ENCODE results near the gene BHLHE40.
A peak's percentile ranks its signal among the peaks of the same experiment; 100 is the strongest.

The BHLHE40 gene

GRCh38 chr3:5019411-5020241 lies 40.4 kb downstream of the BHLHE40 start:
- H3K4me3 ChIP-seq (ENCODE audit: control insufficient read depth, low read depth, low read length) = no peak overlapping the region
- TF ChIP-seq, protein P1, sequence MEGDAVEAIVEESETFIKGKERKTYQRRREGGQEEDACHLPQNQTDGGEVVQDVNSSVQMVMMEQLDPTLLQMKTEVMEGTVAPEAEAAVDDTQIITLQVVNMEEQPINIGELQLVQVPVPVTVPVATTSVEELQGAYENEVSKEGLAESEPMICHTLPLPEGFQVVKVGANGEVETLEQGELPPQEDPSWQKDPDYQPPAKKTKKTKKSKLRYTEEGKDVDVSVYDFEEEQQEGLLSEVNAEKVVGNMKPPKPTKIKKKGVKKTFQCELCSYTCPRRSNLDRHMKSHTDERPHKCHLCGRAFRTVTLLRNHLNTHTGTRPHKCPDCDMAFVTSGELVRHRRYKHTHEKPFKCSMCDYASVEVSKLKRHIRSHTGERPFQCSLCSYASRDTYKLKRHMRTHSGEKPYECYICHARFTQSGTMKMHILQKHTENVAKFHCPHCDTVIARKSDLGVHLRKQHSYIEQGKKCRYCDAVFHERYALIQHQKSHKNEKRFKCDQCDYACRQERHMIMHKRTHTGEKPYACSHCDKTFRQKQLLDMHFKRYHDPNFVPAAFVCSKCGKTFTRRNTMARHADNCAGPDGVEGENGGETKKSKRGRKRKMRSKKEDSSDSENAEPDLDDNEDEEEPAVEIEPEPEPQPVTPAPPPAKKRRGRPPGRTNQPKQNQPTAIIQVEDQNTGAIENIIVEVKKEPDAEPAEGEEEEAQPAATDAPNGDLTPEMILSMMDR (conservative IDR thresholded peaks at IDR 0.05; ENCODE audit: control insufficient read depth, insufficient read depth, low read depth, low read length) = no peak
- peak; percentile 42 for DNase-seq (ENCODE audit: low read depth)

GRCh38 chr3:5020242-5020722 lies 41.0 kb downstream of the BHLHE40 start:
- no peak for DNase-seq (ENCODE audit: low read depth)
- no peak overlapping the region for H3K4me3 ChIP-seq (ENCODE audit: control insufficient read depth, low read depth, low read length)
- TF ChIP-seq, protein P1 (conservative IDR thresholded peaks at IDR 0.05; ENCODE audit: control insufficient read depth, insufficient read depth, low read depth, low read length) = no peak

DNA sequence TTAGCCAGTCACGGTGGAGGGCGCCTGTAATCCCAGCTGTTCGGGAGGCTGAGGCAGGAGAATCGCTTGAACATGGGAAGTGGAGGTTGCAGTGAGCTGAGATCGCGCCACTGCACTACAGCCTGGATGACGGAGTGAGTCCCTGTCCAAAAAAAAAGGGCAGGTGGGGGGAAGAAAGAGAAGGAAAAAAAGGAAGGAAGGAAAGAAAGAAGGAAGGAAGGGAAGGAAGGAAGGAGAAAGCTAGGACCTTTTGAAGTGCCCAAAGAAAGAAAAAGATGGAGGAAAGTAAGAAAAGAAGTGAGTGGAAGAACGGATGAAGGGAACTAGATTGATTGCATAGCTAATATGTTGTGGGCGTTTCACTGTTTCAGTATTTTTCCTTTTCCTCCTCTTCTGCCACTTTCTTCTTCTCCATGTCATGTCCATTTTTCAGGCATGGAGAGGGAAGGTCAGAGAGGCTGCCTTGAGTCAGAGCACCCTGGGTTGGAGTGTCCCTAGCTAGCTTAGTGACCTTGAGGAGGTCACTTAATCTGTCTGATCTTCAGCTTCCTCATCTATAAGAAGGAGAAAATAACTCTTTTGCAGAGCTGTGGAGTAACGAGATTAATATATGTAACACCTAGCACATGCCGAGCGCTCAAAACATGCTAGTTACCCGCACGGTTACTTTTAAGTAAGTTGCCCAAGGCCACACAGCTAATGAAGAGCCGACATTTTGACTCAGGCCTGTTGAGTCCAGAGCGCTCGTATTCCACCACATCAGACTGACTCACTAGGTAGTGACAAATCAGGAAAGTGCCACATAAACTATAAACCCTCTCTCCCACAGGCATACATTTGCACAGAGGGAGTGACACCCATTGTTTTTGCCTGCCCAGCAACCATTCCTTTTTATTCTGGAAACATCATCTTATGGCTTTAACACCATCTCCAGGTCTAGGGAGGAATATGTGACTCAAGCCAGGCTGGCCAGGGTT lies 42.2 kb downstream of the BHLHE40 start:
- DNase-seq (ENCODE audit: low read depth) = peak; percentile 87
- TF ChIP-seq, protein P1 (conservative IDR thresholded peaks at IDR 0.05; ENCODE audit: control insufficient read depth, insufficient read depth, low read depth, low read length) = no peak
- H3K4me3 ChIP-seq (ENCODE audit: control insufficient read depth, low read depth, low read length) = no peak overlapping the region

GRCh38 chr3:5022187-5022965 lies 43.1 kb downstream of the BHLHE40 start:
- DNase-seq (ENCODE audit: low read depth) = peak; percentile 55
- no peak overlapping the region for H3K4me3 ChIP-seq (ENCODE audit: control insufficient read depth, low read depth, low read length)
- TF ChIP-seq, protein P1 (conservative IDR thresholded peaks at IDR 0.05; ENCODE audit: control insufficient read depth, insufficient read depth, low read depth, low read length) = no peak

GRCh38 chr3:5022966-5023776 lies 43.9 kb downstream of the BHLHE40 start:
- TF ChIP-seq, protein P1 (conservative IDR thresholded peaks at IDR 0.05; ENCODE audit: control insufficient read depth, insufficient read depth, low read depth, low read length) = no peak
- DNase-seq (ENCODE audit: low read depth) = peak; percentile 99

More at GRCh38 chr3:5022966-5023776, 43.9 kb downstream of the BHLHE40 start:
- no peak overlapping the region for H3K4me3 ChIP-seq (ENCODE audit: control insufficient read depth, low read depth, low read length)
